Activated CD8-positive, alpha-beta memory T cell treated with anti-CD3 and anti-CD28 coated beads, Interleukin-2, amount 50 U/mL, for 1 hour (primary cell): ENCODE measurements around the gene TNRC6C.

Experiments used
- DNase-seq: peaks from one replicate; pipeline ENCODE4 v3.0.0-alpha.2; 2020; ENCODE audit errors: extremely low read depth

The TNRC6C gene

GRCh38 chr17:77957857-77958715 lies at the start of gene TNRC6C:
TNRC6C (plus strand) TSS chr17:77958703; CDS start chr17:78004207, 45,504 bp downstream.
- peak; percentile 100 for DNase-seq

GRCh38 chr17:77909236-77909635 lies 49.3 kb upstream of the TNRC6C start:
- no peak for DNase-seq

GRCh38 chr17:77909816-77910215 lies 48.7 kb upstream of the TNRC6C start:
- no peak for DNase-seq

GRCh38 chr17:77914385-77915254 lies 43.9 kb upstream of the TNRC6C start:
- DNase-seq = no peak

- no peak for DNase-seq
Observed at GRCh38 chr17:77915594-77916021, 42.9 kb upstream of the TNRC6C start.

- no peak for DNase-seq
Observed at GRCh38 chr17:77916264-77916663, 42.2 kb upstream of the TNRC6C start.

GRCh38 chr17:77916703-77917481 lies 41.6 kb upstream of the TNRC6C start:
- DNase-seq = no peak

- no peak for DNase-seq
Observed at GRCh38 chr17:77919276-77919675, 39.2 kb upstream of the TNRC6C start.

- no peak for DNase-seq
Observed at GRCh38 chr17:77923135-77923534, 35.4 kb upstream of the TNRC6C start.

- DNase-seq = no peak
Observed at GRCh38 chr17:77923776-77924513, 34.6 kb upstream of the TNRC6C start.

- no peak for DNase-seq
Observed at GRCh38 chr17:77924757-77925336, 33.7 kb upstream of the TNRC6C start.

GRCh38 chr17:77925831-77926543 lies 32.5 kb upstream of the TNRC6C start:
- no peak for DNase-seq

- DNase-seq = no peak
Observed at GRCh38 chr17:77926981-77927380, 31.5 kb upstream of the TNRC6C start.

- no peak for DNase-seq
Observed at GRCh38 chr17:77927777-77928518, 30.6 kb upstream of the TNRC6C start.

GRCh38 chr17:77928519-77929179 lies 29.9 kb upstream of the TNRC6C start:
- DNase-seq = no peak

GRCh38 chr17:77929180-77929564 lies 29.3 kb upstream of the TNRC6C start:
- no peak for DNase-seq

GRCh38 chr17:77929871-77930436 lies 28.5 kb upstream of the TNRC6C start:
- DNase-seq = no peak
